Osteoblast (primary cell): Measurements from ENCODE around the gene SPRN. TPM values are rescaled to one million over a fixed set of nuclear protein-coding genes. Genes with fewer than 3 reads are reported as not detected.
"Not testable (repeated sequence)": the region's sequence is repeated elsewhere in the genome, so short reads cannot be mapped to it uniquely, and the experiment has no call there.

ENCODE experiments used
- DNase-seq: peaks from one replicate; pipeline ENCODE4 v3.0.0; 2011; ENCODE audit warnings: low spot score, mixed read lengths; ENCODE audit not compliant: insufficient read length; ENCODE audit errors: missing footprints
- H2AFZ ChIP-seq: 2 replicates; pipeline ENCODE4 v1.6.0; 2011; ENCODE audit warnings: mild to moderate bottlenecking, low read length
- H3K27ac ChIP-seq: 2 replicates; pipeline ENCODE4 v1.5.1; 2011; ENCODE audit warnings: mild to moderate bottlenecking, low read depth, low read length, moderate library complexity
- H3K27me3 ChIP-seq: 2 replicates; pipeline ENCODE4 v1.6.0; 2012; ENCODE audit warnings: mild to moderate bottlenecking, control low read depth, inconsistent platforms, low read length, moderate library complexity; ENCODE audit not compliant: insufficient read depth
- H3K36me3 ChIP-seq: 2 replicates; pipeline ENCODE4 v1.5.1; 2011; ENCODE audit warnings: mild to moderate bottlenecking, low read length, control low read depth, moderate library complexity; ENCODE audit not compliant: insufficient read depth
- H3K4me1 ChIP-seq: 2 replicates; pipeline ENCODE4 v1.5.1; 2011; ENCODE audit warnings: mild to moderate bottlenecking, low read length, control low read depth, moderate library complexity; ENCODE audit not compliant: insufficient read depth
- H3K4me2 ChIP-seq: 2 replicates; pipeline ENCODE4 v1.6.0; 2011; ENCODE audit warnings: mild to moderate bottlenecking, low read length; ENCODE audit not compliant: insufficient read depth
- H3K4me3 ChIP-seq: fragments of 200-600 bp; sonication (generic); 3 replicates; pipeline ENCODE4 v1.5.1; 2012; ENCODE audit warnings: mild to moderate bottlenecking, low read length, inconsistent platforms; ENCODE audit not compliant: insufficient read depth
- H3K79me2 ChIP-seq: 2 replicates; pipeline ENCODE4 v1.6.0; 2012; ENCODE audit warnings: mild to moderate bottlenecking, low read length, control low read depth, inconsistent platforms; ENCODE audit not compliant: insufficient read depth
- H3K9me3 ChIP-seq: 2 replicates; pipeline ENCODE4 v1.5.1; 2011; ENCODE audit warnings: low read depth, low read length, control low read depth
- H4K20me1 ChIP-seq: 2 replicates; pipeline ENCODE4 v1.6.0; 2012; ENCODE audit warnings: mild to moderate bottlenecking, low read length, control low read depth; ENCODE audit not compliant: insufficient read depth
- CTCF ChIP-seq: IDR thresholded peaks from 2 replicates; pipeline ENCODE4 v1.5.1; 2011; ENCODE audit warnings: mild to moderate bottlenecking, low read depth, low read length, moderate library complexity; ENCODE audit errors: extremely low read depth
- total RNA-seq: library from RNA; depleted of rRNA; stranded (reverse); fragments of >200 nt; gene quantifications from 2 replicates; pipeline ENCODE4 v1.2.3, GENCODE V29; 2012

SPRN gene
- total RNA-seq, 1 donor = under 0.01 TPM

DNA sequence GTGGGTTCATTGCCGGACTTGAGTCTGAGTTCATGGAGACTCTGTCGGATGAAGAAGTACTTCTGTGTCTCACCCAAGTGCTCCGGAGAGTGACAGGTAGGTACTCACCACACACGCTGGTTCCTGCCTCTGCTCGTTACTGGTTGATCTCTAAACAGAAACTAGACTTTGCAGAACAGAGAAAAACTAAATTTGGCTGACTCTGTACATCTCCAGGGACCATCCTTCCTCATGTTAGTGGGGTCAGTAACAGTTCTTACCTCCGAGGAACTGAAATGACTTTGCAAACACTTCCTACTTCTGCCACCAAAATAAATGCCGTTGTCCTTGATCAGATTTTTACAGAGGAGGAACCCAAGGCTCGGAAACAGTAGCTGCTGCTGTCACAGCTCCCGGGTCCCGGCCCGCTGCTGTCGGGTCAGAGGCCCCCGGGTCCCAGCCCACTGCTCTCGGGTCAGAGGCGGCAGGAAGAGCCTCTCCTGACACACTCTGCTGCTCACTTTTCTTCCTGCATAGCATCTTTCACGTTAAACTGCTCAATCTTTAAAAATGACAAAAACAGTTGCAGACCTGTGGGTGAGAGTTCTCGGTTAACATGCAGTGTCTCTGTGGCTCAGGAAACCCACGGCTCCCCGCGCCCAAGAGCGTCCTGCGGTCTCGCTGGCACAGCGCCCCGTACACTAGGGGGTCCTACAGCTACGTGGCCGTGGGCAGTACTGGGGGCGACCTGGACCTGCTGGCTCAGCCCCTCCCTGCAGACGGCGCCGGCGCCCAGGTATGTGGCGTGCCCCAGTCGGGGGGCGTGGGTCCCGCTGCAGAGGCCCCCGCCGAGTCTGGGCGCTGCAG is 35.2 kb downstream of the SPRN start:
- Histone ChIP-seq H4K20me1 (no peaks in the 10 kb centered on the region), H3K27me3 (no peaks in the 10 kb centered on the region), H3K4me1 (peaks cover 4% of the 10 kb centered on the region), H3K79me2 (peaks cover 2% of the 10 kb centered on the region), H3K36me3 (no peaks in the 10 kb centered on the region), H3K4me3 (no peak overlapping the region), H3K27ac (no peak overlapping the region), H3K9me3 (no peaks in the 10 kb centered on the region), H3K4me2 (no peak overlapping the region), H2AFZ (no peak overlapping the region)
- DNase-seq = no peak
- no peak for TF ChIP-seq CTCF

DNA sequence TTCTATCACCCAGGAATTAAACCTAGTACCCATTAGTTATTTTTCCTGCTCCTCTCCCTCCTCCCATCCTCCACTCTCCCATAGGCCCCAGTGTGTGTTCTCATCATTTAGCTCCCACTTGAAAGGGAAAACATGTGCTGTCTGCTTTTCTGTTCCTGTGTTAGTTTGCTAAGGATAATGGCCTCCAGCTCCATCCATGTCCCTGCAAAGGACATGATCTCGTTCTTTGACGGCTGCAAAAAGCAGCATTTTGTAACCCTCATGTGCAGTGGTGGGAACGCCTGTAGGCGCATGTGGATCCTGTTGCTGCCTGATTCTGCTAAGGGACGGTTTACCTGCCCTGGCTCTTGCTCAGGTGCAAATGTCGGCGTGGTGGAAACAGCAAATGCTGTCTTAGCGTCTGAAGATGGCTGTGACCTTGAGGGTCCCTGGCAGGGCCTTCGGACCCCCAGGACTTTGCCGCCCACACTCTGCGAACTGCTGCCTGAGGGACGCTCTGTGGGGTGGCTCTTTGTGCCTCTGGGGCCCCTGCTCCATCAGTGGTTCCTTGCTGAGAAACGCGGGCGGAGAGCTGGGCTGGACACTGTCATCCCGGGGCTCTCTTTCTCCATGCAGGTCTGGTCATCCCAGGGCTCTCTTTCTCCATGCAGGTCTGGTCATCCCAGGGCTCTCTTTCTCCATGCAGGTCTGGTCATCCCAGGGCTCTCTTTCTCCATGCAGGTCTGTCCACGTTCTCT is 36.0 kb downstream of the SPRN start:
- H4K20me1 ChIP-seq = no peaks in the 10 kb centered on the region
- no peak overlapping the region for H3K4me3 ChIP-seq
- no peak overlapping the region for H2AFZ ChIP-seq
- no peak overlapping the region for H3K4me2 ChIP-seq
- H3K27ac ChIP-seq = no peak overlapping the region
- no peaks in the 10 kb centered on the region for H3K36me3 ChIP-seq
- H3K79me2 ChIP-seq = no peaks in the 10 kb centered on the region
- no peak for DNase-seq
- no peak for TF ChIP-seq CTCF
- H3K4me1 ChIP-seq = peaks cover under 1% of the 10 kb centered on the region
- H3K27me3 ChIP-seq = no peaks in the 10 kb centered on the region
- H3K9me3 ChIP-seq = no peaks in the 10 kb centered on the region

GRCh38 chr10:133386951-133387350 is 37.5 kb downstream of the SPRN start:
- H3K4me1 ChIP-seq, H3K9me3 ChIP-seq, H3K36me3 ChIP-seq, H4K20me1 ChIP-seq, H3K79me2 ChIP-seq, H2AFZ ChIP-seq, H3K27ac ChIP-seq, H3K4me3 ChIP-seq, H3K4me2 ChIP-seq, DNase-seq, H3K27me3 ChIP-seq: not testable (repeated sequence)

DNA sequence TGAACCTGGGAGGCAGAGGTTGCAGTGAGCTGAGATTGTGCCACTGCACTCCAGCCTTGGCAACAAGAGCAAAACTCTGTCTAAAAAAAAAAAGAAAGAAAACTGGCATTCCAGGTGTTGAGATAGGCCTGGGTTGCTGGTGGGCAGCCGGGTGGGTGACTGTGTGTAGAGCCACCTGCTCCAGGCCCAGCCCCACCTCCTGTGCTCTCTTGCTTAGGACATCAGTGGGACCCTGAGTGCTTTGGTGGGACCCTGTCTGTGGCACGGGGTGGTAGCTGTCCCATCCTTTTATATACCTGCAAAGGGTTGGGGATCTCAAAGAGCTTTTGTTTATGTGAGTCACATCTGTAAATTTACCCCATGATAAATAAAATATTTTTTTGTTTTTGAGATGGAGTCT is 39.2 kb downstream of the SPRN start:
- H4K20me1 ChIP-seq = no peaks in the 10 kb centered on the region
- TF ChIP-seq CTCF = no peak
- H3K27me3 ChIP-seq = no peaks in the 10 kb centered on the region
- no peaks in the 10 kb centered on the region for H3K9me3 ChIP-seq
- no peaks in the 10 kb centered on the region for H3K4me1 ChIP-seq
- no peak overlapping the region for H2AFZ ChIP-seq
- H3K4me2 ChIP-seq = no peak overlapping the region
- H3K36me3 ChIP-seq = no peaks in the 10 kb centered on the region
- H3K27ac ChIP-seq = no peak overlapping the region
- H3K79me2 ChIP-seq = no peaks in the 10 kb centered on the region
- no peak for DNase-seq
- no peak overlapping the region for H3K4me3 ChIP-seq
